ENCODE results near the gene PPA1.
"Not testable (repeated sequence)": the region's sequence is repeated elsewhere in the genome, so short reads cannot be mapped to it uniquely, and the experiment has no call there.

Gene PPA1

GRCh38 chr10:70201105-70201504 lies 32.1 kb downstream of the PPA1 start:
- no peak for DNase-seq

GRCh38 chr10:70198696-70199466 lies 34.3 kb downstream of the PPA1 start:
- no peak for DNase-seq

- no peak for DNase-seq
Observed at GRCh38 chr10:70197235-70197945, 35.8 kb downstream of the PPA1 start.

GRCh38 chr10:70193391-70193844 lies 39.8 kb downstream of the PPA1 start:
- no peak for DNase-seq

- no peak for DNase-seq
Observed at GRCh38 chr10:70192326-70192968, 40.8 kb downstream of the PPA1 start.

- no peak for DNase-seq
Observed at GRCh38 chr10:70191972-70192305, 41.3 kb downstream of the PPA1 start.

GRCh38 chr10:70191161-70191971 lies 41.9 kb downstream of the PPA1 start:
- DNase-seq, result no peak

GRCh38 chr10:70190581-70190980 lies 42.6 kb downstream of the PPA1 start:
- no peak for DNase-seq

GRCh38 chr10:70190102-70190501 lies 43.1 kb downstream of the PPA1 start:
- DNase-seq, result no peak

- no peak for DNase-seq
Observed at GRCh38 chr10:70188768-70189167, 44.5 kb downstream of the PPA1 start.

- no peak for DNase-seq
Observed at GRCh38 chr10:70186571-70186970, 46.7 kb downstream of the PPA1 start.

GRCh38 chr10:70186090-70186489 lies 47.1 kb downstream of the PPA1 start:
- DNase-seq, result no peak

- no peak for DNase-seq
Observed at GRCh38 chr10:70183304-70183703, 49.9 kb downstream of the PPA1 start.

- not testable (repeated sequence) for DNase-seq
Observed at GRCh38 chr10:70179209-70179608, 54.0 kb downstream of the PPA1 start.

- DNase-seq, result no peak
Observed at GRCh38 chr10:70178139-70178725, 55.0 kb downstream of the PPA1 start.

- DNase-seq, result no peak
Observed at GRCh38 chr10:70176441-70176840, 56.8 kb downstream of the PPA1 start.

GRCh38 chr10:70175516-70175915 lies 57.7 kb downstream of the PPA1 start:
- DNase-seq, result no peak

GRCh38 chr10:70174058-70174741 lies 59.0 kb downstream of the PPA1 start:
- DNase-seq, result no peak

- DNase-seq, result no peak
Observed at GRCh38 chr10:70169649-70170364, 63.4 kb downstream of the PPA1 start.

- no peak for DNase-seq
Observed at GRCh38 chr10:70169011-70169410, 64.2 kb downstream of the PPA1 start.

- no peak for DNase-seq
Observed at GRCh38 chr10:70167246-70167645, 66.0 kb downstream of the PPA1 start.

Data from stimulated activated CD4-positive, alpha-beta T cell treated with anti-CD3 and anti-CD28 coated beads, Interleukin-15, amount 100 ng/mL, for 24 hours (primary cell).